ENCODE results near the gene CAMTA2. TPM values are rescaled to one million over a fixed set of nuclear protein-coding genes. Genes with fewer than 3 reads are reported as not detected.

CAMTA2 gene
- total RNA-seq, 4 donors from 2014 or later = 24.0 to 48.2 (median 28.4) TPM

DNA sequence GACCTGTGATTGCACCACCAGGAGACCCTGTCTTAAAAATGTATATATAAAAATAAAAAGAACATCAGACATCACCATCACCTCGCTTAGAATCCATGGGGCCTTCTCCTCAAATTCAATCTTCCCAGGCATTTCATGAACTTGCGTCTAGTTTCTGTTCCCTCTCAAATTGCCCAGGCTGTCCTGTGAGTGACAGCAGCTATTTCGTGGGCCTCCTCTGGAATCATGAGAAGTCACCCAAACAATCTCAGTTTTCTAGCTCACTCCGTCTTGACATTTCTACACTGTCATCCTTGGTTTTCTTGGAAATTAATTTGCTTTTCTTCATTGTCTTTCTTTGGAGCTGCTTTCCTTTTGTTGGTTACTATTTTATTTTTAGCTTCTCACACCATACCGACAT lies 40.4 kb upstream of the CAMTA2 start:
- Histone ChIP-seq H3K4me3 (no peak overlapping the region), H3K27me3 (no peaks in the 10 kb centered on the region), H3K4me1 (peaks cover 3 to 11% (median 9%) of the 10 kb centered on the region in 4 donors), H3K9me3 (no peaks in the 10 kb centered on the region), H3K36me3 (peaks cover 9 to 19% (median 16%) of the 10 kb centered on the region in 4 donors), H3K27ac (replicated peaks in 1 of 4) (no peak overlapping the region)
- TF ChIP-seq CTCF (IDR thresholded peaks at IDR 0.05) (no peak), POLR2AphosphoS5 (IDR thresholded peaks at IDR 0.05) (no peak), POLR2A (IDR thresholded peaks at IDR 0.05; ENCODE audit: low read depth) (no peak), EP300 (IDR thresholded peaks at IDR 0.05) (no peak)
- intact Hi-C loops (cut with DNase I) = no loop called here
- no peak for DNase-seq (ENCODE audit: extremely low spot score)
- WGBS = 63% methylated on average over 5 of the region's 5 CpGs

- intact Hi-C loops (cut with DNase I) = no loop called here
- Histone ChIP-seq H3K4me1 (peaks cover 3 to 11% (median 9%) of the 10 kb centered on the region in 4 donors), H3K36me3 (peaks cover 13 to 25% (median 22%) of the 10 kb centered on the region in 4 donors), H3K27ac (replicated peaks in 1 of 4) (no peak overlapping the region), H3K27me3 (no peaks in the 10 kb centered on the region), H3K4me3 (no peak overlapping the region), H3K9me3 (no peaks in the 10 kb centered on the region)
- no peak for TF ChIP-seq POLR2A (IDR thresholded peaks at IDR 0.05; ENCODE audit: low read depth)
- no peak for TF ChIP-seq POLR2AphosphoS5 (IDR thresholded peaks at IDR 0.05)
- no peak for TF ChIP-seq EP300 (IDR thresholded peaks at IDR 0.05)
- no peak for TF ChIP-seq CTCF (IDR thresholded peaks at IDR 0.05)
- DNase-seq (ENCODE audit: extremely low spot score) = no peak
- 93% methylated on average over 6 of the region's 6 CpGs for WGBS
Observed at GRCh38 chr17:5027299-5027698, 39.8 kb upstream of the CAMTA2 start.

- H3K4me1 ChIP-seq = no peaks in the 10 kb centered on the region
- no peak overlapping the region for H3K4me3 ChIP-seq
- peaks cover 36 to 52% (median 49%) of the 10 kb centered on the region in 4 donors for H3K36me3 ChIP-seq
- intact Hi-C loops (cut with DNase I) = loop anchor here (5.0 kb wide), 1 partner anchor 38 kb away; no protein-coding TSS in a partner anchor
- no peaks in the 10 kb centered on the region for H3K27me3 ChIP-seq
- no peaks in the 10 kb centered on the region for H3K9me3 ChIP-seq
- WGBS = 93% methylated on average over 4 of the region's 4 CpGs
- TF ChIP-seq CTCF (IDR thresholded peaks at IDR 0.05) (no peak), EP300 (IDR thresholded peaks at IDR 0.05) (no peak), POLR2A (IDR thresholded peaks at IDR 0.05; ENCODE audit: low read depth) (no peak), POLR2AphosphoS5 (IDR thresholded peaks at IDR 0.05) (no peak)
- no peak for DNase-seq (ENCODE audit: extremely low spot score)
- H3K27ac ChIP-seq (replicated peaks in 1 of 4) = no peak overlapping the region
Observed at GRCh38 chr17:5024604-5025003, 37.1 kb upstream of the CAMTA2 start.

DNA sequence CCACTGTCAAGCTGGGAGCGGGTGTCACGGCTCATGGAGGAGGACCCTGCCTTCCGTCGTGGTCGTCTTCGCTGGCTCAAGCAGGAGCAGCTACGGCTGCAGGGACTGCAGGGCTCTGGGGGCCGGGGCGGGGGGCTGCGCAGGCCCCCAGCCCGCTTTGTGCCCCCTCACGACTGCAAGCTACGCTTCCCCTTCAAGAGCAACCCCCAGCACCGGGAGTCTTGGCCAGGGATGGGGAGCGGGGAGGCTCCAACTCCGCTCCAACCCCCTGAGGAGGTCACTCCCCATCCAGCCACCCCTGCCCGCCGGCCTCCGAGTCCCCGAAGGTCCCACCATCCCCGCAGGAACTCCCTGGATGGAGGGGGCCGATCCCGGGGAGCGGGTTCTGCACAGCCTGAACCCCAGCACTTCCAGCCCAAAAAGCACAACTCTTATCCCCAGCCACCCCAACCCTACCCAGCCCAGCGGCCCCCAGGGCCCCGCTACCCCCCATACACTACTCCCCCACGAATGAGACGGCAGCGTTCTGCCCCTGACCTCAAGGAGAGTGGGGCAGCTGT lies 36.2 kb upstream of the CAMTA2 start:
- TF ChIP-seq CTCF (IDR thresholded peaks at IDR 0.05) (no peak), POLR2AphosphoS5 (IDR thresholded peaks at IDR 0.05) (no peak), POLR2A (IDR thresholded peaks at IDR 0.05; ENCODE audit: low read depth) (no peak), EP300 (IDR thresholded peaks at IDR 0.05) (no peak)
- Histone ChIP-seq H3K36me3 (peaks cover 36 to 61% (median 59%) of the 10 kb centered on the region in 4 donors), H3K4me3 (no peak overlapping the region), H3K4me1 (no peaks in the 10 kb centered on the region), H3K27me3 (no peaks in the 10 kb centered on the region), H3K27ac (replicated peaks in 1 of 4) (no peak overlapping the region), H3K9me3 (no peaks in the 10 kb centered on the region)
- no peak for DNase-seq (ENCODE audit: extremely low spot score)
- intact Hi-C loops (cut with DNase I) = loop anchor here (5.0 kb wide), 1 partner anchor 39 kb away; no protein-coding TSS in a partner anchor
- 83% methylated on average over 14 of the region's 29 CpGs for WGBS
